ENCODE data around the gene FLNB. TPM values are rescaled to one million over a fixed set of nuclear protein-coding genes. Genes with fewer than 3 reads are reported as not detected.

Gene FLNB
- total and polyA plus RNA-seq, 10 of the 15 experiments (the other 5 are each of a cell fraction or from before 2014, with no cell fraction given) = 13.6 to 51.8 (median 26.4) TPM

GRCh38 chr3:58102976-58103451 is 94.8 kb downstream of the FLNB start (continued):
- TF ChIP-seq ZBTB11 (CRISPR knock-in tag; IDR thresholded peaks at IDR 0.05) (no peak), ATF7 (IDR thresholded peaks at IDR 0.05; ENCODE audit: low read depth) (no peak), SIN3A (IDR thresholded peaks at IDR 0.05; ENCODE audit: low read depth, low read length) (no peak), ZBTB33 (IDR thresholded peaks at IDR 0.05) (no peak), ZNF217 (IDR thresholded peaks at IDR 0.05) (no peak), NR2C1 (IDR thresholded peaks at IDR 0.05) (no peak), RCOR1 (conservative IDR thresholded peaks at IDR 0.05; ENCODE audit: low read depth, low read length) (no peak), KAT2A (conservative IDR thresholded peaks at IDR 0.05; ENCODE audit: control insufficient read depth, low read depth, low read length) (no peak), CBFB (IDR thresholded peaks at IDR 0.05; ENCODE audit: low read depth) (no peak), JUNB (IDR thresholded peaks at IDR 0.05) (no peak), STAT1 (conservative IDR thresholded peaks at IDR 0.05) (no peak), POLR2AphosphoS2 (IDR thresholded peaks at IDR 0.05; ENCODE audit: low read depth, low read length) (no peak), SKIL (IDR thresholded peaks at IDR 0.05; ENCODE audit: low read depth, poor library complexity, severe bottlenecking) (no peak), RB1 (IDR thresholded peaks at IDR 0.05; ENCODE audit: borderline replicate concordance) (no peak), USF2 (IDR thresholded peaks at IDR 0.05; ENCODE audit: borderline replicate concordance, low read depth, low read length) (no peak)

All from GM12878 (cell line).